ENCODE measurements around the gene LARP6. TPM values are rescaled to one million over a fixed set of nuclear protein-coding genes. Genes with fewer than 3 reads are reported as not detected.
"Not testable (repeated sequence)": the region's sequence is repeated elsewhere in the genome, so short reads cannot be mapped to it uniquely, and the experiment has no call there.

The LARP6 gene
- 1.4 TPM for total RNA-seq

DNA sequence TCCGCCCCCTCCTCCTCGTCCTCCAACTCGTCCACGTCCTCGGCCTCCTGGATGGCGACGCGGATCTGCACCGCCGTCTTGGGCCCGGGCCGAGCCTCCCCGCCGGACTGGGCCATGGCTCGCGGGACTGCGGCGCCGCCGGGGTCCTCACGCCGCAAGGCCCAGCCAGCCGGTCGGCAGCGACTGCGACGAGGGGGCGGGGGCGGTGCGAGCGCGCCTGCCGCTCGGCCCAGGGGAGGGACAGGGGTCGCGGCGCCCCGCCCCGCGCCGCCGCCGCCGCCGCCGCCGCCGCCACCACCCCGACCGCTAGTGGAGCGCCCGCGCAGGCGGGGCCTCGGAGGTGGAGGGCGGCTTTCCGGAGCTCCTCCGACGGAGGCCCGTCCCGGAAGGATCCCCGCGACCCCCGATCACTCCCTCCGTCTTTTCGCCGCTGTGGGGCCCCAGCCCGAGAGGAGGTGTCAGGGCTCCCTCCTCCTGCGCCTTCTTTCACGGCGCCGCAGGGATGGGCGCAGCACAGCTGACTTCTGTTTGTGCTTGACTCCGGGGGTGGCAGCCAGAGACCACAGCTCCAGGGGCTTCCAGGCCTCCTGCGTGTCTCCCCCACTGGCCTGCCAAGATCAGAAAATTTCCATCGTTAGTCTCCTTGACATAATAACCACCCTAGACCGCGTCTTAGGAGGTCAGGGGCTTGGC lies at the start of gene LARP6:
Gene LARP6, minus strand, starts transcription at position 185 of the 693 bp plus-strand sequence. Its CDS starts 69 bp downstream, at position 116.
- ATAC-seq, result peak; percentile 58

DNA sequence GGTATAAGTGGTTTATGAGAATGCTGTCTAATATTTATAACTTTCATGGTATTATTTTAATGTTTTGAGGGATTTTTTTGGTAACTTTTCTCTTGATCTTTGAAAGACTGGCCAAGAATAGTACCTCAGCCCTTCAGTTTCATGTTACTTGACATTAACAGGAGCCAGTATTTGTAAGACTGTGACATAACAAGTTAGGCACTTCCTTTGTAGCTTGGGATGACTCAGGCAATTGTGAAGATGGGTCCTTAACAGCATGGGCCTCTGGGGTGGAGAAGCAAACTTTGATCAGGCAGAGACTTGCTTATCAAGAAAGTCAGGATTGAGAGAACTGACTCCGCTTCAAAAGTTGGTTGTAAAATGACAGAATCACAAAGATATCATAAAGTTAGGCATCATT lies 48.1 kb upstream of the LARP6 start:
- peak; percentile 89 for ATAC-seq

DNA sequence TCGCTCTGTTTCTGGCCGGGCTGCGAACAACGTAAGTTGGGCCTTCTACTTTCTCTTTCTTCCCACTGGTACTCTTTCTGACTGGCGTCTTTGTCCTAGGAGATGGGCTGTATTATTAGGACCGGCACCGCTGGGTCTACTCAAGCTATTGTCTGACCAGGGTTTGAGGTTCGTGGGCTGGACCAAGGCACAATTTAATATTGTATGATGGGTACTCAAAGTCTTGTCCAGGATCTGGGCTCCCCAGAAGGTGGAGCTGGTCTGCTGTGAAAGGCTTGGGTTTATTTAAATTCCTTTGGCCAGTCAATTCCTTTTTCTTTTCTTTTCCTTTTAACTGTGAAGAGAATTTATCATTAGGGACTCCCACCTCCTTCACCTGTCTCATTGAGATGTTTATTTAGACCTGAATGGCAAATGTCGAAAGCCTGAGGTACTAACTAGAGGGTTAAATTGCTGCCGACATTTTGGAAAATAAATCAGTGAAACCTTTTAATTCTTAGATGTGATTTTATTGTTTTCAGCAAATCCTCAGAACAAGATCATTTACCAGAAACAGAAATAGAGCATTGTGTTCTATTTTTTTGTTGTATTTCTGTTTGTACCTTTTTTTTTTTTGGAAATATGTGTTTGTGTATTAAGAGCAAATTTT lies 39.1 kb upstream of the LARP6 start:
- ATAC-seq, result peak; percentile 44

DNA sequence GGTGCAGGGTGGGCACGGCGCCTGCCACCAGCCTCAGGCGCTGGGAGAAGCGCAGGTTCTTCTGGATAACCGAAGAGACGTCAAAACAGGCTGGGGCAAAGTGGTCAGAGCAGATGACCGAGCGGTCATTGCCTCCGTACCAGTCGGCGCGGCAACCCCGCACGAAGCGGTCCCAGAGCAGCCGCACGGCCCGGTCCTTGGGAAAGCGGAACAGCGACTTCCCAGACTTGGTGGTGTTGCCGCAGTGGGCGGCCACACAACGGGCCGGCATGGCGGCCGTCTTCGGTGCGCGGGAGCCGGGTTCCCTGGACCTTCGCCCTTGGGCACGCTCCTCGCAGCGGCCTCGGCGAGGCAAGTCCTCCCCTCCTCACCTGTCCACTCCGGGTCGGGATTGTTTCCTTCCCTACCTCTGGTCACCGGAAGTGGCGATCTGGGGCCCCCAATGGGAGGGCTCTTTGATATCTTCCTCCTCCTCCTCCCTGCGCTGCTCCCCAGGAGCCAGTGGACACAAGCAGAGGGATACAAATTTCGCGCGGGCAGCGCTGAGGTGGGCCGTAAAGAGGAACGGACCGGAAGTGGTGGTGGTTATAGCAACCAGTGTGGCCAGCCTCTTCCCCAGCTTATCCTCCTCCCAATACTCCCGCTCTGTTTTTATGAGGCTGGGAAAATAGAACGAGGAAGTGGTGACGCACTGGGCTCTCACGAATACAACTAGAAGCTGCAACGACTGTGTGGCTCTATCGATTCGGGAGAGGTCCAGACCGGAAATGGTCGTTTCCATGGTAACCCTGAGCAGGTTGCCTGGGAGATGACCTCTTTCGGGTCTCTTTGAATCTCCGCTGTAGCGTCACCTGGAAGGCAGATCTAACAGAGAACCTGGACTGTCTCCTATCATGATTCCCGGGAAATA lies 38.3 kb upstream of the LARP6 start, which contains the start of the genes LRRC49 and THAP10:
Gene LRRC49, plus strand, starts transcription at position 825 of the 910 bp plus-strand sequence. Its CDS starts 69 bp downstream, at position 894.
Gene THAP10, minus strand, starts transcription at position 432 of the 910 bp plus-strand sequence. Its CDS starts 161 bp downstream, at position 271.
- ATAC-seq, result peak; percentile 90

DNA sequence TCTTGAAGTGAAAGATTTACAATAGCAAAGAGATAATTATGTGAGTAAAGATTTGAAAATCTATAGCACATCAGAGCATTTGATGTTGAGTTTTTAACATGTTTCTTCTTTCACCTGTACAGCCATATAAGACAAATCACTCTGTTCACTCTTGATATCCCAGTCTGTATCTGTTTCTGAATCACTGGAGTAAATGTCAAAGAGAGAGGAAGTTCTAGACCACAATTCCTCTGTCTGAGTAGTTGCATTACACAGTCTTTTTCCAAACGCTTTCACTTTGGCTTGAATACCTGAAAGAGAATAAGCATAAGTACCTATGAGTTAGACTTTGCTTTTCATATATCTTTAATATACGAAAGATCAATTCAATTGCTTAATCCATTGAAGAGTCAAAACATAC lies 28.4 kb upstream of the LARP6 start:
- ATAC-seq, result no peak

DNA sequence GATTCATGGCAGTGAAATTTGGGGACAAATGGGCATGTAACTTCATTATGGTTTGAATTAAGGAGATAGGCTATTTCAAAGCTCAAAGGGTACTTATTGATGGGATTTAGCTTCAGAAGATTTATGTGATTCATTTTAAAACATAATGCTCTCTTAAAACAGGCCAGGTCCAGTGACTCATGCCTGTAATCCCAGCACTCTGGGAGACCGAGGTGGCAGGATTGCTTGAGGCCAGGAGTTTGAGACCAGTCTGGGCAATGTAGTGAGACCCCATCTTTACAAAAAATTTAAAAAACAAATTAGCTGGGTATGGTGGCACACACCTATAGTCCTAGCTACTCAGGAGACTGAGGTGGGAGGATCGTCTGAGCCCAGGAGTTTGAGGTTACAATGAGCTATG lies 26.8 kb upstream of the LARP6 start:
- no peak for ATAC-seq

DNA sequence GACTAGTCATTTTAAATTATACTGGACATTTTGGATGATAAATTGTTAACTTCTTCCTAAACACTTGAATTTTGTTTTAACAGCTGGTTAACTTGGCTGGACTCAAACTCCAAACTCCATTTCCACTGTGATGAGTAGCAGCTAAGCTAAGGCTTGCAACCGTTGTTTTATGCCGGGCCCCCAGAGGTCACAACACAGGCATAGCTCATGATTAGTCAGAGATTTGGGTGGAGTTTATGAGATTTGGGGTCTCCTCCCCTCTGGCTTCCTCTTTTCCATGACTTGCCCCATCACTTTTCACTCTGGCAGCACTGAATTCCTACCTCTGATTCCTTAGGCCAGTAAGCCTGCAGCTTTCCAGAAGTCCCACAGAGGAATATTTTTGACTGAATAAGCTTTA lies 25.4 kb upstream of the LARP6 start:
- no peak for ATAC-seq

DNA sequence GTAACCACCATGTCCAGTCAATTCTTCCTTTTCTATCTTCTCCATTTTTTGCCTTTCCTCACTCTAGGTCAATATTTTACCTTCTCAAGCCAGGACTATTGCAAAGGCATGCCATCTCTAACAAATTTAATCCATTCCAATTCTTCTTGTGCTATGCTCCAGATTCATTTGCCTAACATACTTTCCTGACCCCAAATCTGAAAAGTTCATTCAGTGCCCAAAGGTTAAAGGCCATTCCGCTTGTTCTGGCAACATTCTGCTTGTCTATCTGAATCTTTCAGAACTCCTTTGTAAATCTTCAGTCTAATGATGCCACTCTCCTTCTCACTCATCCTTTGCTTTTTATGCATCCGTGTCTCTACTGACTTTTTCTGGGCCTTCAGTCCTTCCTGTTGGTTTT lies 22.7 kb upstream of the LARP6 start:
- no peak for ATAC-seq

DNA sequence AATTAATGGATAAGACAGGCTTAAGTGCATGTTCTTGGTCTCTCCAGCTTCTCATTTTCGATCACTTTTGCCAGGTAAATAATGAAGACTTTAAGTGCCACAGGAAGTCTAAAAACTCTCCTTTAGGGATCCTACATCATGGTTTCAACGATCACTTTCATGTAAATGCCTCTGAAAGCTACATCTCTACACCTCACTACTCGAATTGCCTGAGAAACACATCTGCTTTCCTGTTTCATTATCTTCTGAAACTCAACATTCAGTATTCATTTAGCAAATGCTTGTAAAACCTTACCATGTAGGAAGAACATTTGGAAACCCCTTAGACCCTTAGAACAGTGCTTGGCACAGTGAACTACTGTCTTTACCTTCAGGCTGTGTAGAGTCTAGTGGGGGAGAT lies 22.1 kb upstream of the LARP6 start:
- no peak for ATAC-seq

DNA sequence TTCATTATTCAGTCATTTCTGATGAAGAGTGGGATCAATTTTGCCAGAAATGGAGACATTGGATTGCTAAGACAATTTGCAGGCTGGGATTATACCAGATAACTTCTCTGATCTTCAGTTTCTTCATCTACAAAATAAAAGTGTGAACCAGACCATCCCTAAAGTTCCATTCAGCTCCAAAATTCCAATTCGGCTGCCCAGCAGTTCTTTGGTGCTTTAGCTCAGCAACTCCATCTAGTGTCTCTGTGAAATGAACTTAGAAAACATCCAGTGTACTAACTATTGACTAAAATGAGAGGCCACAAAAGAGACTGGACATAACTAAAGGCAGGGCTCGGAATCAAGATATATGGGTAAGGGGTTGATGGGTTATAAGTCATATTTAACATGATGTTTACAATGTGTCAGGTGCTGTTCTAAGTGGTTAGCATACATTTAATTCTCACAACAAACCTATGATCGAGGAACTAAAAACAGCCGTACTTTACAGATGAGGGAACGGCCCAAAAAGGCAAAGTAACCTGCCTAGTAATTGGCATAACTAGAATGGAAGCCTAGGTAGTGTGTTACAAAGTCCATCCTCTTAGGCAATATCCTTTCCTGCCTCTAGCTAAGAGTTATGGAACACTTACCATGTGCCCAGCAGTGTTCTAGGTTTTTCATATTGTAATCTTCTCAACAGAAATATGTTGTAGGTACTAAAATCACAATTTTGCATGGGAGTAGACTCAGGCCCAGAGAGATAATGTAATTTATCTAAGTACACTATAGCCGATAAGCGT lies 21.2 kb upstream of the LARP6 start:
- no peak for ATAC-seq

DNA sequence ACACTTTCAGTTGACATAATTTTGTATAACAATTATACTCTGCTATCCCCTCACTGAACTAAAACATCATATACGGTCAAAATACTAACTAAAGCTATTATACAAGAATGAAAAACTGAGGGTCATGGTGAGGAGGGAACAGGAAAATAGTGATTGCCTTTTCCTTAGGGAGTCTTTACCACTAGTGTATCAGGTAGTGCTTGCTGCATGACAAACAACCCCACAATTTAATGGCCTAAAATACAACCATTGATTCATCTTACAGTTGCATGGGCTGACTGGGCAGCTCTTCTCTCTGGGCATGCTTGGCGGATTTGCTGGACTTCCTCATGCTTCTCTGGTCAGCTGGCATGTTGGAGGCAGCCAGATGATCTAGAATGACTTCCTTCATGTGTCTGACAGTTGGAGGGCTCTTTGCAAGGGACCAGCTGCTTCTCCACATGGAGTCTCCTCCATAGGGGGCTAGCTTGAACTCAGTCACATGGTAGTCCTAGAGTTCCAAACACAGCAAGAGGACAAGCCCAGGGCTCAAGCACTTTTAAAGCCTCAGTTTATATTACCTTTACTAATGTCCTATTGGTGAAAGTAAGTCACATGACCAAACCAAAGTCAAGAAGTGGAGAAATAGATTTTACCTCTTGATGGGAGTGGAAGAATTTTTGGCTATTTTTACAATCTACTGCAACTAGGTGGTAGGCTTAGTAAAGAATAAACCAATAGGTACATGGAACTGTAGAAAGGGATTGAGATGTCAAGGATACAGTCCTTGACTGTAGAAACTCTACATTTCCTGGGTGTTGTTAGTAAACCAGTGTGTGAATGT lies 19.5 kb upstream of the LARP6 start:
- ATAC-seq, result no peak

DNA sequence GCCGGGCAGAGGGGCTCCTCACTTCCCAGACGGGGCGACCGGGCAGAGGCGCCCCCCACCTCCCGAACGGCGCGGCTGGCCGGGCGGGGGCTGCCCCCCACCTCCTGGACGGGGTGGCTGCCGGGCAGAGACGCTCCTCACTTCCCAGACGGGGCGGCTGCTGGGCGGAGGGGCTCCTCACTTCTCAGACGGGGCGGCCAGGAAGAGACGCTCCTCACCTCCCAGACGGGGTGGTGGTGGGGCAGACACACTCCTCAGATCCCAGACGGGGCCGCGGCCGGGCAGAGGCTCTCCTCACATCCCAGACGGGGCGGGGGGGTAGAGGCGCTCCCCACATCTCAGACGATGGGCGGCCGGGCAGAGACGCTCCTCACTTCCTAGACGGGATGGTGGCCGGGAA lies 17.5 kb upstream of the LARP6 start:
- not testable (repeated sequence) for ATAC-seq

DNA sequence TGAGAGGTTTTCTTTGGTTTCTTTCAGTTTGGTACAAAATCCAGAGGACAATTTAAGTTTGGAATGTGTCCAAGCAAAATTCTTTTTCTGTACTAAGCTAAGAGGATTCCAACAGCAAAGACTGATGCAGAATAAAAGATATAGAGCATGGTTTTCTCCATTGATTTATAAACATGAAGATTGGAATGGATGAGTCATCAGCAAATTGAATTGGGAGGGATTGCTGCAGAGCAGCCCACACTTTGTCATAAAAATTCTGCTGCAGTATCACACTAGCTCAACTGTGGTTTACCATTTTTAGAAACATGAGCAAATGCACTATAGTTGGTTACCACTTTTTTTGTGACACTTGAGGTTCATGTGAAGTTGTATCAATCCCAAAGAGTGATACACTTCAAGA lies 16.1 kb upstream of the LARP6 start:
- no peak for ATAC-seq

DNA sequence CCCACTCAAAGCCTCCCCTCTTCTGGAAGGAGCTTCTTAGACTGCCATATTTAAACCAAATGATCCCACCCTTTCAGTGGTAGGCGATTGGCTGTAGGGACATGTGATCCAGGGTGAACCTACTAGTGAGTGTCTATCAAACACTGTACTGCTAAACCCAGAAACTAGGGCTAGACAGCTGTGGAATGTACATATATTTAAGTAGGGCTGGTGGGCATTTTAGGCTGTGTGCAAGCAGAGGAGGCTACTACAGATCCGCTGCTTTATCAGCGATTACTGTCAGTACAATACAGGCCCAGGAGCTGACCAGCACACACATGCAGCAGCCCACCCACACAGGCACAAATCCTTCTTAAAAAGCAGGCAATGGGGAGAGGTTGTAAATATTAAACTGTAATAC lies 15.4 kb upstream of the LARP6 start:
- no peak for ATAC-seq

DNA sequence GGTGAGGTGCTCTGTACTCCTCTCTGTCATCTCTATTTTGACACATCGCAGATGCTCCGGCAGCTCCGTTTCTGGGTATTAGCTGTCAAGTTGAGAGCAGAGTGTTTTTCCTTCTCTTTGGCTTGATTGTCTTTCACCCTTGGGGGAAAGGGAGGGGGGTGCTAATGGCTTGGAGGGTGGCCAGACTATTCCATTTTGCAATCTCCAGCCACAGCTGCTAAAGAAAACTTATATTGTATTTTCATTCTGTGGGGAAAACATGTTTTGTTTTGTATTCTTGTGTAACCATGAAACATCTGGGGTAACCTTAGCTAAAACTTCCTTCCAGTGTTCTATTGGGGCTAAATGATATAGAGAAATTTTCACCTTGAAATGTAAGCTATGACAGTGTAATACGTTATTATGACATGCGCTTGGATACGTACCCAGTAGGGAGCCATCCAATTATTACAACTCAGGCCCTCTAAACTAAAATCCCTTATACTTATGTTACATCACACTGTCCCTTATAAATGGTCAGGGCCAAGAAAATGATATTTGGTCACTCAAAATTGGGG lies 14.0 kb upstream of the LARP6 start:
- ATAC-seq, result no peak

DNA sequence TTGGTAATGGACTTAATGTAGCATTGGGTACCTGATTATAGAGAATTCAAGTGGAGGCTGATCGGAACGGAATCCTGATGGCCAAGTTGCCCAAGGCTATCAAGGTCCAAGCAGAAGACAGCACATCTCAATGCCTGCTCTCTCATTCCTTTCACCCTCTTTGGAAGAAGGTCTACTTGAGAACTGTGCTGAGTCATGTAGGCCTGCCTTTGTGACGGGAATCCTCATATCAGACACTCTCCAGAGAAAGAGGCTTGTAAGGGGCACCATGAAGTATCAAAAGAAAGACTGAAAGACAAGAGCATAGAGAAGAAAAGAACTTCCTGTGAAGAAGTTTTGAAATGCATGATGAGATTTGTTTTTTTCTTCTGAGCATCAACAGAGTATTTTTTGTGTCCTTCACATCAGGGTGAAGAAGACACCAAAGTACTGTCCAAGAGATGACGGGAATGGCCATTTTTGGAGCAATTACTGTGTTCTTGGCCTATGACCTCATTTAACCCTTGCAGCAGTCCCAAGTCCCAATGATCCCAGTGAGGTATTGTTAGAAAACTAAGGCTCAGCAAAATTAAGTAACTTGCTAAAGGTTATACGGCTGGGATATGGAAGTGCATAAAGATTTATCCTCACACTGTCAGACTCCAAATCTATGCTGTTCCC lies 13.2 kb upstream of the LARP6 start:
- ATAC-seq, result no peak

DNA sequence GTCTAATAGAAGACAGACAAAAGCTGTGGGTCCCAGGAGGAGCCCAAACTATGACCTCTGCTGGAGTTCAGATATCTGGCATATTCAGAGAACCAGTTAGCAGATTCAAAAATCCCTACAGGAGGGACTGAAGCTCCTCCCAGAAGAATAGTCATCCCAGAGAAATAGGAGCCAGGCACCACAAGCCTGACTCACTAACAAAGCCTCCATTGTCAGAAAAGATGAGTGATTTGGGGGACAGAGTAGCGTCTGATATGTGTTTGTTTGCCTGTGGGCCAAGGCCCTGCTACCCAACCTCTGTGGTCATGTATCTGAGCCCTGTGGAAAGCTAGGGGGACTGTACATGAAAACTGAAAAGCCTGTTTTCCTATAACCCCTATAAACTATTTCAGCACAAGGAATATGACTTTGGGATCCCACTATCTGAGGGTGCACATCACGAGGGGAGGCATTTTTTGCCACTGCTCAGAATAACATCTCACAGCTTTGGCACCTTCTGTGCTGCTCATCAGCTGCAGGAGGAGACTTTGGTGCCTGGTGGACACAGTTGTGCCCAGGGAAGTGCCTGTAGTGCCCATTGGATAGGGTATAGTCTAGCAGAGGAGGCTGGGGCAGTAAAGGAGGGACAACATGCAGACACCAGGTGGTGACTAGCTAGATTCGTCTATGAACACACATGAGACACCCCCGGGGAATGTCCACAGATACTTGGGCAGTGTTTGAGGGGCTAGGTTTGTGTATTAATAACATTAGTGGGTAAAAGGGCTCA lies 9.7 kb upstream of the LARP6 start:
- ATAC-seq, result peak; percentile 75

DNA sequence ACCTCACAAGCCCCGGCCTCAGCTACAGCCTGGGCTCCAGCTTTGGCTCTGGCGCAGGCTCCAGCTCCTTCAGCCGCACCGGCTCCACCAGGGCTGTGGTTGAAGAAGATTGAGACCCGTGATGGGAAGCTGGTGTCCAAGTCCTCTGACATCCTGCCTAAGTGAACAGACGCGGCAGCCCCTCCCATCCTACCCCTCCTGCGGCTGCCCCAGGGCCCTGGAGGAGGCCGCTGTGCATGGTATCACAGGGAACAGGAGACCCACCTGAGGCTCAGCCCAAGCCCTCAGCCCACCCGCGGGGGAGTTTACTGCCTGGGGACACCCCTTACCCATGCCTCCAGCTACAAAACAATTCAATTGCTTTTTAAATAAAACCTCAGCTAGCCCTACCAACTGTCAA lies 6.0 kb upstream of the LARP6 start:
- no peak for ATAC-seq

DNA sequence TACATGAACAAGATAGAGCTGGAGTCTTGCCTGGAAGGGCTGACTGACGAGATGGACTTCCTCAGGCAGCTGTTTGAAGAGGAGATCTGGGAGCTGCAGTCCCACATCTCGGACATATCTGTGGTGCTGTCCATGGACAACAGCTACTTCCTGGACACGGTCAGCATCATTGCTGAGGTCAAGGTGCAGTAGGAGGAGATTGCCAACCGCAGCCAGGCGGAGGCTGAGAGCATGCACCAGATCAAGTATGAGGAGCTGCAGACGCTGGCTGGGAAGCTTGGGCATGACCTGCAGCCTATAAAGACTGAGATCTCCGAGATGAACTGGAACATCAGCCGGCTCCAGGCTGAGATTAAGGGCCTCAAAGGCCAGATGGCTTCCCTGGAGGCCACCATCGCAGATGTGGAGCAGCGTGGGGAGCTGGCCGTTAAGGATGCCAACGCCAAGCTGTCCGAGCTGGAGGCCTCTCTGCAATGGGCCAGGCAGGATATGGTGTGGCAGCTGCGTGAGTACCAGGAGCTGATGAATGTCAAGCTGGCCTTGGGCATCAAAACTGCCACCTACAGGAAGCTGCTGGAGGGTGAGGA lies 5.5 kb upstream of the LARP6 start:
- ATAC-seq, result no peak

All from esophagus mucosa (tissue), 1 donor.